Measurements from ENCODE around the gene PLEKHM2.

PLEKHM2 gene

DNA sequence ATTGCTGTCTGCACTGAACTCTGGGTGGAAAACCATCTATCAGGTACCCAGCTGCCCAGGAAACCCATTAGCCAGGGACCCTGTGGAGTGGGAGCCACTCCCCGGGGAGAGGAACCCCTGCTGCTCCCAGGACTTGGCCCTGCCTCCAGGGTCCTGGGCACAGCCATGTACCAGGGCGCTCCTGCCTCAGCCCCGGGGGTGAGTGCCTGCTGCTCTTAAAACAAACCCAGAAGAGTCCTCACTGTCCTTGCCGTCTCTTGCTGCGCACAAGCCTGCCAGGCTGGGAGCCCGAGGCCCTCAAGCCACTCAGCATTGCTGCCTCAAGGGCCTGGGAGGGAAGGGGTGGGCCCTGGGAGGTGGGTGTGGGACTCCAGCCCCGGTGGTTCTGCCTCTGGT, 48.6 kb downstream of the PLEKHM2 start:
- H3K36me3 ChIP-seq (replicated peaks; ENCODE audit: insufficient read depth, low read length), result no peaks in the 10 kb centered on the region
- no peaks in the 10 kb centered on the region for H3K27me3 ChIP-seq (replicated peaks; ENCODE audit: insufficient read depth, low read length)
- H3K79me2 ChIP-seq (ENCODE audit: low read length), result no peaks in the 10 kb centered on the region
- no peaks in the 10 kb centered on the region for H3K9me2 ChIP-seq (replicated peaks; ENCODE audit: insufficient read depth, low read length)
- H3K27ac ChIP-seq (ENCODE audit: low read length), result no peak overlapping the region
- TF ChIP-seq, protein P1, sequence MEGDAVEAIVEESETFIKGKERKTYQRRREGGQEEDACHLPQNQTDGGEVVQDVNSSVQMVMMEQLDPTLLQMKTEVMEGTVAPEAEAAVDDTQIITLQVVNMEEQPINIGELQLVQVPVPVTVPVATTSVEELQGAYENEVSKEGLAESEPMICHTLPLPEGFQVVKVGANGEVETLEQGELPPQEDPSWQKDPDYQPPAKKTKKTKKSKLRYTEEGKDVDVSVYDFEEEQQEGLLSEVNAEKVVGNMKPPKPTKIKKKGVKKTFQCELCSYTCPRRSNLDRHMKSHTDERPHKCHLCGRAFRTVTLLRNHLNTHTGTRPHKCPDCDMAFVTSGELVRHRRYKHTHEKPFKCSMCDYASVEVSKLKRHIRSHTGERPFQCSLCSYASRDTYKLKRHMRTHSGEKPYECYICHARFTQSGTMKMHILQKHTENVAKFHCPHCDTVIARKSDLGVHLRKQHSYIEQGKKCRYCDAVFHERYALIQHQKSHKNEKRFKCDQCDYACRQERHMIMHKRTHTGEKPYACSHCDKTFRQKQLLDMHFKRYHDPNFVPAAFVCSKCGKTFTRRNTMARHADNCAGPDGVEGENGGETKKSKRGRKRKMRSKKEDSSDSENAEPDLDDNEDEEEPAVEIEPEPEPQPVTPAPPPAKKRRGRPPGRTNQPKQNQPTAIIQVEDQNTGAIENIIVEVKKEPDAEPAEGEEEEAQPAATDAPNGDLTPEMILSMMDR (IDR thresholded peaks at IDR 0.05; ENCODE audit: low read length), result no peak
- TF ChIP-seq EZH2phosphoT487 (IDR thresholded peaks at IDR 0.05; ENCODE audit: low read length), result no peak
- TF ChIP-seq EZH2 (optimal IDR thresholded peaks at IDR 0.05; ENCODE audit: low read depth, low read length), result no peak
- no peaks in the 10 kb centered on the region for H3K9me3 ChIP-seq (replicated peaks; ENCODE audit: insufficient read depth, low read length)
- no peak for DNase-seq
- H2AFZ ChIP-seq (ENCODE audit: low read length), result no peak overlapping the region
- no peaks in the 10 kb centered on the region for H3F3A ChIP-seq (ENCODE audit: insufficient read depth, low read length)
- H3K4me3 ChIP-seq (ENCODE audit: low read length), result no peak overlapping the region
- H3K9ac ChIP-seq (ENCODE audit: low read length), result no peak overlapping the region
- no peak overlapping the region for H3K4me2 ChIP-seq (ENCODE audit: low read depth, low read length)
- no peaks in the 10 kb centered on the region for H4K20me1 ChIP-seq (ENCODE audit: insufficient read depth, low read length)
- H3K4me1 ChIP-seq (ENCODE audit: low read length), result no peaks in the 10 kb centered on the region

DNA sequence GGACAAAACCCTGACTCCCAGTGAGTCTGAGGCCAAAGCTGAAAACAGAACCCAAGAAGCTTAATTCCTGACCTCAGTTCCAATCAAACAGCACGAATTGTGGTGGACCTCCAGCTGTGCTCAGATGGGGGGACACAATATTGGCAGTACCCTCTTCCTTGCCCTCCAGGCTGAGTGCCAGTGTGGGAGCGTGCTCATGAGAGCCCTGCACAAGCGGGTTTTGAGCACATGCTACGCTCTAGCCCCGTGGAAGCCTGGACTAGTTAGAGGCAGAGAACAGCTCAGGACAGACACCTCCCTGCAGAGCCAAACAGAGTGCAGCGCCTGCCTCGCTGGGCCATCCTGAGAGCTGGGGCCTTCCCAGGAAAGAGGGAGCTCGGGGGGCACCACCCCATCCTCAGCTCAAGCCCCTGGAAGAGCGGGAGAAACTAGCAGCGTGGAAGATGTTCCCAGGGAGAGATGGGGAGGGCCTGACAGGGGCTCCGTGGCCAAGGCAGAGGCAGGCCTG, 49.2 kb downstream of the PLEKHM2 start:
- Histone ChIP-seq H3F3A (ENCODE audit: insufficient read depth, low read length) (no peaks in the 10 kb centered on the region), H3K9me3 (replicated peaks; ENCODE audit: insufficient read depth, low read length) (no peaks in the 10 kb centered on the region), H3K27me3 (replicated peaks; ENCODE audit: insufficient read depth, low read length) (no peaks in the 10 kb centered on the region), H3K79me2 (ENCODE audit: low read length) (no peaks in the 10 kb centered on the region), H3K36me3 (replicated peaks; ENCODE audit: insufficient read depth, low read length) (no peaks in the 10 kb centered on the region), H4K20me1 (ENCODE audit: insufficient read depth, low read length) (no peaks in the 10 kb centered on the region), H3K9ac (ENCODE audit: low read length) (no peak overlapping the region), H2AFZ (ENCODE audit: low read length) (no peak overlapping the region), H3K9me2 (replicated peaks; ENCODE audit: insufficient read depth, low read length) (no peaks in the 10 kb centered on the region), H3K4me1 (ENCODE audit: low read length) (no peaks in the 10 kb centered on the region), H3K4me3 (ENCODE audit: low read length) (no peak overlapping the region), H3K27ac (ENCODE audit: low read length) (no peak overlapping the region), H3K4me2 (ENCODE audit: low read depth, low read length) (no peak overlapping the region)
- TF ChIP-seq, protein P1 (IDR thresholded peaks at IDR 0.05; ENCODE audit: low read length), result no peak
- TF ChIP-seq EZH2phosphoT487 (IDR thresholded peaks at IDR 0.05; ENCODE audit: low read length), result no peak
- no peak for DNase-seq

DNA sequence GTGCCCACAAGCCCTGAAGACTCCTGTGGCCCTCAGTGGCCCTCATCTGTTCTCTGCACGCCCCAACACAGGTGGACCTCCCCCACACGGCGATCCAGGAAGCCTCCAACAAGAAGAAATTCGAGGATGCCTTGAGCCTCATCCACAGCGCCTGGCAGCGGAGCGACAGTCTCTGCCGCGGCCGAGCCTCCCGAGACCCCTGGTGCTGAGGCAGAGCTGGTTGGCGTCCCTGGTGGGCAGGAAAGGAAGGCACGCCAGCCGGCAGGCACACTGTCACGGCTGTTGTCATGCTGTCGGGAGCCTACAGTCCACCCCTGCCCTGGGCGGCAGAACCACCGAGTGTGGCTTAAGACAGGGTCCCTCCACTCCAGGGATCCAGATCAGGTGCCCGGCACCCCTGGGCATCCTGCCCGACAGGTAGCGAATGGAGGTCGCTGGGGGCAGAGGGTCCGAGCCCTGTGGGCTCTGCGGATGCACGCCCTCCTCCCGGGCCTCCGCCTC, 49.7 kb downstream of the PLEKHM2 start:
- no peaks in the 10 kb centered on the region for H3K36me3 ChIP-seq (replicated peaks; ENCODE audit: insufficient read depth, low read length)
- H3K4me3 ChIP-seq (ENCODE audit: low read length), result no peak overlapping the region

More for the DNA sequence above, 49.7 kb downstream of the PLEKHM2 start:
- no peaks in the 10 kb centered on the region for H3K4me1 ChIP-seq (ENCODE audit: low read length)
- no peak overlapping the region for H3K27ac ChIP-seq (ENCODE audit: low read length)
- TF ChIP-seq, protein P1 (IDR thresholded peaks at IDR 0.05; ENCODE audit: low read length), result no peak
- TF ChIP-seq EZH2phosphoT487 (IDR thresholded peaks at IDR 0.05; ENCODE audit: low read length) (no peak), EZH2 (optimal IDR thresholded peaks at IDR 0.05; ENCODE audit: low read depth, low read length) (no peak)
- H3K79me2 ChIP-seq (ENCODE audit: low read length), result no peaks in the 10 kb centered on the region
- no peaks in the 10 kb centered on the region for H3F3A ChIP-seq (ENCODE audit: insufficient read depth, low read length)
- no peaks in the 10 kb centered on the region for H4K20me1 ChIP-seq (ENCODE audit: insufficient read depth, low read length)
- no peak overlapping the region for H3K4me2 ChIP-seq (ENCODE audit: low read depth, low read length)
- H3K27me3 ChIP-seq (replicated peaks; ENCODE audit: insufficient read depth, low read length), result no peaks in the 10 kb centered on the region
- DNase-seq, result no peak
- no peaks in the 10 kb centered on the region for H3K9me2 ChIP-seq (replicated peaks; ENCODE audit: insufficient read depth, low read length)
- H3K9ac ChIP-seq (ENCODE audit: low read length), result no peak overlapping the region
- H2AFZ ChIP-seq (ENCODE audit: low read length), result no peak overlapping the region
- no peaks in the 10 kb centered on the region for H3K9me3 ChIP-seq (replicated peaks; ENCODE audit: insufficient read depth, low read length)

Data from MM.1S (cell line).